Measurements from ENCODE around the gene PKD2.

- TF ChIP-seq CTCF (IDR thresholded peaks at IDR 0.05) (peak in 5 of 6 experiments; percentile 29 to 74 (median 64)), POLR2A (IDR thresholded peaks at IDR 0.05) (no peak)
These were observed 22.1 kb upstream of the PKD2 start for GRCh38 chr4:87985097-87985886.
